SU-DHL-6 (cell line): Measurements from ENCODE around the gene NTHL1.

Experiments used
- H2AFZ ChIP-seq: fragments of 200-600 bp; sonication (generic); 2 replicates; pipeline ENCODE4 v1.6.1; 2014; ENCODE audit warnings: low read depth, mild to moderate bottlenecking, moderate library complexity, mixed read lengths, antibody characterized with exemption, low read length; ENCODE audit not compliant: severe bottlenecking
- H3F3A ChIP-seq: fragments of 200-600 bp; shearing (Covaris generic); 2 replicates; pipeline ENCODE4 v1.6.0; 2016; ENCODE audit warnings: antibody characterized with exemption, mild to moderate bottlenecking; ENCODE audit not compliant: insufficient read depth
- H3K27ac ChIP-seq: fragments of 200-600 bp; sonication (generic); 2 replicates; pipeline ENCODE4 v1.5.1; 2016; ENCODE audit warnings: low read depth, mild to moderate bottlenecking, low read length, moderate library complexity, mixed read lengths
- H3K27me3 ChIP-seq: fragments of 200-600 bp; sonication (generic), shearing (Covaris generic); 2 replicates; pipeline ENCODE4 v1.6.0; 2014; ENCODE audit warnings: mild to moderate bottlenecking, low read length
- H3K36me3 ChIP-seq: fragments of 200-600 bp; sonication (generic); 2 replicates; pipeline ENCODE4 v1.6.1; 2014; ENCODE audit warnings: mild to moderate bottlenecking, low read length, mixed read lengths
- H3K4me2 ChIP-seq: fragments of 300-600, 200-600 bp; shearing (Covaris generic), sonication (generic); 2 replicates; pipeline ENCODE4 v1.6.0; 2014; ENCODE audit warnings: low read length, low read depth, mild to moderate bottlenecking; ENCODE audit not compliant: poor library complexity, severe bottlenecking
- H3K4me3 ChIP-seq: fragments of 200-600 bp; sonication (generic); 2 replicates; pipeline ENCODE4 v1.5.1; 2014; ENCODE audit warnings: antibody characterized with exemption, low read length, mild to moderate bottlenecking, mixed read lengths; ENCODE audit not compliant: insufficient read depth, poor library complexity, severe bottlenecking
- H3K79me2 ChIP-seq: fragments of 200-600 bp; sonication (generic); 2 replicates; pipeline ENCODE4 v1.6.1; 2014; ENCODE audit warnings: mild to moderate bottlenecking, low read length, moderate library complexity; ENCODE audit not compliant: insufficient read depth
- H3K9ac ChIP-seq: fragments of 200-600 bp; sonication (generic); 2 replicates; pipeline ENCODE4 v1.7.0; 2014; ENCODE audit warnings: mild to moderate bottlenecking, low read length
- H3K9me2 ChIP-seq: fragments of 200-600 bp; sonication (generic); replicated peaks from 2 replicates; pipeline ENCODE4 v1.6.1; 2014; ENCODE audit warnings: low read length; ENCODE audit not compliant: insufficient read depth
- H3K9me3 ChIP-seq: fragments of 200-600 bp; sonication (generic); 2 replicates; pipeline ENCODE4 v1.6.1; 2014; ENCODE audit warnings: low read length, mixed read lengths; ENCODE audit not compliant: insufficient read depth
- H4K20me1 ChIP-seq: fragments of 200-600 bp; sonication (generic); 2 replicates; pipeline ENCODE4 v1.6.1; 2014; ENCODE audit warnings: low read depth, mild to moderate bottlenecking, antibody characterized with exemption, low read length, moderate library complexity, mixed read lengths
- EZH2phosphoT487 ChIP-seq: fragments of 200-600 bp; sonication (generic), shearing (Covaris generic); conservative IDR thresholded peaks from 2 replicates; pipeline ENCODE4 v1.6.1; 2018; ENCODE audit warnings: mild to moderate bottlenecking, antibody characterized with exemption, low read length, moderate library complexity, mixed read lengths
- TF ChIP-seq, protein P1 (sequence below): fragments of 200-600 bp; sonication (generic); IDR thresholded peaks from one replicate; pipeline ENCODE4 v1.5.1; 2017; ENCODE audit warnings: antibody characterized with exemption, mild to moderate bottlenecking, low read length, moderate library complexity; ENCODE audit not compliant: insufficient read depth, poor library complexity, severe bottlenecking

NTHL1 gene

DNA sequence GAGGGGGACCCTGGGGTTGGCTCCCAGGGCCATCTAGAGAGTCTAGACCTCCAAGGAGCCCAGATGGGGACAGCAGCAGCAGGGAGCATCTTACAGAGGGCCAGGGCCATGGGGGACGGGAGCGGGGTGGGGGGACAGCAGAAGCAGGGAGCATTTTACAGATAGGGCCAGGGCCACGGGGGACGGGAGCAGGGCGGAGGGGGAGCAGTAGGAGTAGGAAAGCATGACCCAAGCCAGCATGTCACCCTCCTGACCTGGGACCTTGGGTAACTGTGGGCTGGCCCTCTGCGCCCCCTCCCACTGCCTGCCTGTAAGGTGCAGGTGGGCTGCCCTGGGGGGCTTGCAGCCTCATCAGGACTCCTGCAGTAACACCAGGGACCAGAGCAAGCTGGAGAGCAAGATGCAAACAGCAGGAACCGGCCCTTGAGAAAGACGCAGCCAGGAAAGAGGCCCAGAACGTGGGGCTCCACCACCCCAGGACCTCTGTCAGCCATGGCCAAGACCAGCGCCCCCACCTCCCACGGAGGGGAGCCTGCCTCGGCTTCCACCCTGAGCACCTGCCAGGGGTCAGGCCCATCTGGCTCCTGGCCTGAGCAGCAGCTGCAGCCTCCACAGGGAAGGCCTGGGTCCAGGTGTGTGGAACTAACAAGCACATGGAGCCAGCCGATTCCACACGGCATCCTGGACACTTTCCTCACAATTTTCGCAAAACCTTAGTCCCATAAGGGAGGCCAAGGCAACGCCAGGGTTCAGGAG is 40.4 kb downstream of the NTHL1 start:
- peak overlapping the region; percentile 92 for H3K4me2 ChIP-seq
- no peak overlapping the region for H2AFZ ChIP-seq
- H3K27me3 ChIP-seq = no peaks in the 10 kb centered on the region
- TF ChIP-seq, protein P1, sequence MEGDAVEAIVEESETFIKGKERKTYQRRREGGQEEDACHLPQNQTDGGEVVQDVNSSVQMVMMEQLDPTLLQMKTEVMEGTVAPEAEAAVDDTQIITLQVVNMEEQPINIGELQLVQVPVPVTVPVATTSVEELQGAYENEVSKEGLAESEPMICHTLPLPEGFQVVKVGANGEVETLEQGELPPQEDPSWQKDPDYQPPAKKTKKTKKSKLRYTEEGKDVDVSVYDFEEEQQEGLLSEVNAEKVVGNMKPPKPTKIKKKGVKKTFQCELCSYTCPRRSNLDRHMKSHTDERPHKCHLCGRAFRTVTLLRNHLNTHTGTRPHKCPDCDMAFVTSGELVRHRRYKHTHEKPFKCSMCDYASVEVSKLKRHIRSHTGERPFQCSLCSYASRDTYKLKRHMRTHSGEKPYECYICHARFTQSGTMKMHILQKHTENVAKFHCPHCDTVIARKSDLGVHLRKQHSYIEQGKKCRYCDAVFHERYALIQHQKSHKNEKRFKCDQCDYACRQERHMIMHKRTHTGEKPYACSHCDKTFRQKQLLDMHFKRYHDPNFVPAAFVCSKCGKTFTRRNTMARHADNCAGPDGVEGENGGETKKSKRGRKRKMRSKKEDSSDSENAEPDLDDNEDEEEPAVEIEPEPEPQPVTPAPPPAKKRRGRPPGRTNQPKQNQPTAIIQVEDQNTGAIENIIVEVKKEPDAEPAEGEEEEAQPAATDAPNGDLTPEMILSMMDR = no peak
- no peak for TF ChIP-seq EZH2phosphoT487
- no peaks in the 10 kb centered on the region; the same call in 1 of the 2 replicates for H4K20me1 ChIP-seq
- 0 out of 2 replicates have a peak, but pooled peaks cover 3% of the 10 kb centered on the region for H3F3A ChIP-seq
- peak overlapping the region; percentile 76 for H3K9ac ChIP-seq
- H3K9me3 ChIP-seq = no peaks in the 10 kb centered on the region
- 0 out of 2 replicates have a peak overlapping the region, but pooled peaks have one; percentile 54 for H3K27ac ChIP-seq
- no peaks in the 10 kb centered on the region for H3K9me2 ChIP-seq
- H3K36me3 ChIP-seq = no peaks in the 10 kb centered on the region
- H3K79me2 ChIP-seq = peaks cover 61% of the 10 kb centered on the region
- H3K4me3 ChIP-seq = peak overlapping the region; percentile 83

DNA sequence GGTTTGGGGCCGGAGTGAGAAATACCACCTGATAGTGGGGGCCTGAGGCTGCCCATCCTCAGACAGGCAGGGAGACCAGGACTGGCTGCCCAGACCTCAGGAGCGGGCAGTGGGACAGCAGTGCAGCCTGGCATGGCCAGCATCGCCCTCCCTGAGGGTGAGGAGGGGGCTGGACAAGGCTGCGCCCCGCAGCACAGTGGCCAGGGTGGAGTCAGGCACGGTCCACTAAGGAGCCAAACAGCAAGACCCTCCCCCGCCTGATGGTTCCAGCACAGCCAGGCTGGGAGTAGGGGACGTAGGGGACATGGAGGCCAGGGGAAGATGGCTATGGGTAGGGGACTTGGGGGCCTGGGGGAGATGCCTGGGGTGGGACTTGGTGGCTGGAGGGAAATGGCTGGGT is 41.3 kb downstream of the NTHL1 start:
- Histone ChIP-seq H3K36me3 (no peaks in the 10 kb centered on the region), H4K20me1 (no peaks in the 10 kb centered on the region; the same call in 1 of the 2 replicates)

DNA sequence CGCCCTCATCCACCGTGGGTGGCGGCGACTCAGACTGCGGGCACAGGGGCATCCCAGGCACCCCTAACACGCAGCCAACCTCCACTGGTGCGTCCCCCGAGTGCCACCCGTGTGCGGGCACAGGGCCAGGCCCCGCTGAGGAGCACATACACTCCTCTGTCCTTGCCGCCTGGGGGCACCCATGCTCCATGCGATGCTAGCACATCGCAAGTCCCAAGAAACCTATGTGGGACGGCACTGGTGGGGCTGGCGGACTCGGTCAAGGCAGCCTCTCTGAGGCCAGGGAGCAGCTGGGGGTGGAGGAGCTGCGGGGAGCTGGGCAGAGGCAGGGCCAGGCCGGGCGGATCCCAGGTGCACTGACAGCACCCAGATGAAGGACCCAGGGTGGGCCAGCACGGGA is 42.0 kb downstream of the NTHL1 start:
- no peaks in the 10 kb centered on the region for H3K9me3 ChIP-seq
- no peak overlapping the region for H3K9ac ChIP-seq
- TF ChIP-seq EZH2phosphoT487 = no peak
- TF ChIP-seq, protein P1 = no peak
- H2AFZ ChIP-seq = no peak overlapping the region
- no peaks in the 10 kb centered on the region for H3K27me3 ChIP-seq
- no peak overlapping the region for H3K4me2 ChIP-seq
- peaks cover 61% of the 10 kb centered on the region for H3K79me2 ChIP-seq
- H3F3A ChIP-seq = 0 out of 2 replicates have a peak, but pooled peaks cover 3% of the 10 kb centered on the region
- no peaks in the 10 kb centered on the region; the same call in 1 of the 2 replicates for H4K20me1 ChIP-seq
- no peak overlapping the region for H3K4me3 ChIP-seq
- H3K27ac ChIP-seq = no peak overlapping the region
- H3K9me2 ChIP-seq = no peaks in the 10 kb centered on the region
- H3K36me3 ChIP-seq = no peaks in the 10 kb centered on the region

More for the DNA sequence above, 41.3 kb downstream of the NTHL1 start:
- no peaks in the 10 kb centered on the region for H3K27me3 ChIP-seq
- H3K4me2 ChIP-seq = no peak overlapping the region
- no peak overlapping the region for H3K4me3 ChIP-seq
- 0 out of 2 replicates have a peak, but pooled peaks cover 3% of the 10 kb centered on the region for H3F3A ChIP-seq
- no peaks in the 10 kb centered on the region for H3K9me2 ChIP-seq
- H3K9ac ChIP-seq = no peak overlapping the region
- no peak overlapping the region for H3K27ac ChIP-seq
- TF ChIP-seq, protein P1 = no peak
- TF ChIP-seq EZH2phosphoT487 = no peak
- no peaks in the 10 kb centered on the region for H3K9me3 ChIP-seq
- no peak overlapping the region for H2AFZ ChIP-seq
- peaks cover 61% of the 10 kb centered on the region for H3K79me2 ChIP-seq
